GM19468 (cell line): ENCODE results near the gene C5orf34.
"Not testable (repeated sequence)": the region's sequence is repeated elsewhere in the genome, so short reads cannot be mapped to it uniquely, and the experiment has no call there.

Experiments used
- ATAC-seq: cut with Tn5 transposase; IDR thresholded peaks from one replicate; pipeline ENCODE4 v1.9.1; 2021; ENCODE audit warnings: mild to moderate bottlenecking, moderate library complexity, moderate number of reproducible peaks; ENCODE audit not compliant: unreplicated experiment; ENCODE audit errors: extremely low read depth

C5orf34 gene

DNA sequence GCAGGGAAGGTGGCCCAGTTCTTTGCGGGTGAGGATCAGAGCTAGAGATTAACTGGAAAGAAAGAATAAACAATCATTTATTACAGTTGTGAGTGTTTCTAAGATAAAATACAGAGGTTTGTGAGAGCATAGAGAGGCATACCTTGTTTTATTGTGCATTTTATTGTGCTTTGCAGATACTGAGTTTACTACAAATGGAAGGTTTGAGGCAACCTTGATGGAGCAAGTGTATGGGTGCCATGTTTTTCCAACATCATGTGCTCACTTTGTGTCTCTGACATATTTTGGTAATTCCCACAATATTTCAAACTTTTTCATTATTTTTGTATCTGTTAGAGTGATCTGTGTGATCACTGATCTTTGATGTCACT lies 715 bp upstream of the C5orf34 start:
- ATAC-seq = no peak

DNA sequence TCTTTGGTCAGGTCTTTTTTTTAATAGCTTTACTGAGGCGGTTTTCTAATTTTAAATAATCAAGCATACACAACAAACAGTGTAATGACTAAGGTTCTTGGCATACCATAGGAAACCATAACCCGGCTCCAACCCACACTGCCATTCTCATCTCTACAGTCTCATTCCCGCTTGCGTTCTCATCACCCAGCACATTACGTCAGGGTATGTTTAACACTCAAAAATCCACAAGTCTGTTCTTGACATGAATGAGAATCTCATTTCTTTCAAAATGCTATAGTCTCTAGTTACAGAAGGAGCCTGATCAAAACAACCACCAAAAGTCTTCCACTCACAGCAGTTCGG lies 505 bp downstream of the C5orf34 start:
- ATAC-seq = no peak

DNA sequence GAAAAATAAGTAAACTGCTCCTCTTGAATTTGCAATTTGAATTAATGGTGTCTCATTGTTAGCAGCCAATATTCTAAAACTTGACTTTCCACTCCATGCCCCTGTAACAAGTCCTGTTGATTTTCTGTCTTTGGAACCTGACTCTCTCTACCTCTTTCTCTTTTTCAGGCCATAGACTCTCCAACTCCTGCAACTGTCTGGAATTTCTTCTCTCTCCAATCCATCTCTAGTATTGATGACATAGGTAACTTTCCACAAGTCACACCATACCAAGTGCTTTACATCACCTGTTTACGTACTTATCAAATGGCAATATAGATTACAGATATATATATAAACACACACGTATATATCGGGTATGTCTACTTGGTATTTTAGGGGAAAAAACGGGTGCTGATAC lies 923 bp downstream of the C5orf34 start:
- ATAC-seq = no peak

GRCh38 chr5:43511062-43511461 lies 3.9 kb downstream of the C5orf34 start:
- ATAC-seq = not testable (repeated sequence)

DNA sequence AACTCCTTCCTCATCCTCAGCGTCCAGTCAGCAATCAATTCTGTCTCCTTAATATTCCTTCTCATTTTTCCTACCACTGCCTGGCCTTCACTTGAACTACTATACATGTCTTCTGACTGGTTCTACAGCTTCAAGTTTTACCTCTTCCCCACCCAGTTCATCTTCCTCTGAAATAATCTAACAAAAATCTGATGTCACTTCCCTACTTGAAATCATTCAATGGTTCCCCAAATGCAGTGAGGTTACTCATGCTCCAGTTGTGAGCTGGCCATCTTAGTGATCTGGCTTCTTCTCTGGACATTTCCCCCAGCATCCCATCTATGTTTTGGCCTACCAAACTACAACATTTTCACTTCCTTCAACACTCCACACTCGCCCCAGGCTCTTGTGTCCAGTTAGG lies 16.4 kb downstream of the C5orf34 start:
- ATAC-seq = no peak

GRCh38 chr5:43497311-43498104 lies 17.4 kb downstream of the C5orf34 start:
- ATAC-seq = no peak

DNA sequence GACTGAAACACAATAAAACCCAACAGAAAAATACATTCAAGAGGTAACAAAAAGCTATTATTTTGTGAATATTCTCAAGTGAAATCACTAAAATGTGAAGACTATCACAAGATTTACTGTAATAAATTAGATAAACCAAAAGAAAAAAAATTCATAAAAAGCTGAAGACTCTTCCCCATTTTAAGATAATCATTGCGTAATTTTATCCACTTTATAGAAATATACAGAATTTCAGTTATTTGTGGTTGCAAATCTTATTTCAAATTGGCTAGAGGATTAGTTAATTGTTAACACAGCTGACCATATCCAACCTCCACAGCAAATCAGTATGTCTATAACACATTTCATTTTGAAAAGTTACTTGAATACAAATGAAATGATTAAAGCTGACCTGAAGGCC lies 23.6 kb downstream of the C5orf34 start:
- ATAC-seq = no peak

DNA sequence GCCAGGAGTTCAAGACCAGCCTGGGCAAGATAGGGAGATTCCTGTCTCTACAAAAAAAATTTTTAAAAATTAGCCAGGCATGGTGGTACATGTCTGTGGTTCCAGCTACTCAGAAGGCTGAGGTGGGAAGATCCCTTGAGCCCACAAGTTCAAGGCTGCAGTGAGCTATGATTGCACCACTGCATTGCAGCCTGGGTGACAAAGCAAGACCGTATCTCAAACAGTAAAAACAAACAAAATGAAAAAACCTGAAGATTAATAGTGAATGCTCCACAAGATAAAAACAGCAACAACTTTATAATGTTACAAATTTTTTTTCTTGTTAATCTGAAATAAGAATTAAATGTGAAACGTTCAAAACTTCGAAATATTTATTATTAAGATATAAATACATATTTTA lies 28.6 kb downstream of the C5orf34 start:
- ATAC-seq = no peak

- no peak for ATAC-seq
Observed at GRCh38 chr5:43485406-43485805, 29.5 kb downstream of the C5orf34 start.

DNA sequence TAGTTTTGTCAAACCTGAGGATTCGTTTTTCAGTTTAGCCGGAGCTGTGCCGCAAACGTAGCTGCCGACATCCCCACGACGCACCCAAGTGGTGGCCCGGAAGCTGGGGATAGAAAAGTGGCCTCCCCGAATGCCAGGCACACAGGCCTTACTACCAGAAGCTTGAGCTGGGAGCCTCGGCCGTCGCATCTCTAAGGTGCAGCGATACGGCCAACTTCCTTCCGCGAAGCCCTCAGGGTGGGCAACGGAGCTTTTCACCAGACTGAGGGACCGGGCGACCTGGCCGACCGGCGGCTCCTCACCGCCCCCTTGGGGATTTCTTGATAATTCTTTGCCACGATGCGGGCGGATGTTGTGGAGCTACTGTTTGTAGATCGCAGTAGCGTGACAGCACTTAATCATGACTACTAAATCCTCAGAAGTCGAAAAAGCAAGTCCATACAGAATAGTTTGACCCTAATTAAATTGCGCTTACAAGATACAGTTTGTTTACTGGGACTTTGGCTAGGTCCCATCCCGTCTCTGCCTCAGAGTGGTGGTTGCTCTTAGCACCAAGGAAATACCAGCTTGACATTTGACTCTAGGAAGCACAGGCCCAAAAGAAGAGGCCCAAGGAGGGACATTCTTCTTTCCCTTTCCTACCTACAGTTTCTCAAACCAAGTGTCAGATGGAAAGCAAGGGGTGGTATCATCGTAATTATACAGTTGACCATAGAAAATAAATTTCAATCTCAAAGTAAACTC lies 30.7 kb downstream of the C5orf34 start:
- peak; percentile 85 for ATAC-seq

- peak; percentile 74 for ATAC-seq
Observed at GRCh38 chr5:43483298-43484105, 31.4 kb downstream of the C5orf34 start, which contains the start of gene TMEM267. TMEM267 (minus strand) TSS chr5:43483865; CDS start chr5:43453969, 29,896 bp downstream.

- ATAC-seq = no peak
Observed at GRCh38 chr5:43482490-43483297, 32.3 kb downstream of the C5orf34 start.

GRCh38 chr5:43469671-43470391 lies 45.1 kb downstream of the C5orf34 start:
- ATAC-seq = no peak

DNA sequence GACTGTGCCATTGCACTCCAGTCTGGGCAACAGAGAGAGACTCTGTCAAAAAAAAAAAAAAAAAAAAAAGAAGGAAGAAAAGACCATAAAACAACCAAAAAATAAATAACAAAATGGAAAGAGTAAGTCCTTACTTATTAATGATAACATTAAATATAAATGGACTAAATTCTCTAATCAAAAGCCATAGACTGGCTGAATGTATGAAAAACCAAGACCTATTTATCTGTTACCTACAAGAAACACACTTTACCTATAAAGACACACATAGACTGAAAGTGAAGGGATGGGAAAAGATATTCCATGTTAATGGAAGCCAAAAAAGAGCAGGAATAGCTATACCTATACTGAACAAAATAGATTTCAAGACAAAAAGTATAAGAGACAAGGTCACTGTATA lies 47.8 kb downstream of the C5orf34 start:
- ATAC-seq = no peak

DNA sequence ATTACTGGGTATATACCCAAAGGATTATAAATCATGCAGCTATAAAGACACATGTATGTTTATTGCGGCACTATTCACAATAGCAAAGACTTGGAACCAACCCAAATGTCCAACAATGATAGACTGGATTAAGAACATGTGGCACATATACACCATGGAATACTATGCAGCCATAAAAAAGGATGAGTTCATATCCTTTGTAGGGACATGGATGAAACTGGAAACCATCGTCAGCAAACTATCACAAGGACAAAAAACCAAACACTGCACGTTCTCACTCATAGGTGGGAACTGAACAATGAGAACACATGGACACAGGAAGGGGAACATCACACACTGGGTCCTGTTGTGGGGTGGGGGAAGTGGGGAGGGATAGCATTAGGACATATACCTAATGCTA lies 49.5 kb downstream of the C5orf34 start:
- not testable (repeated sequence) for ATAC-seq

DNA sequence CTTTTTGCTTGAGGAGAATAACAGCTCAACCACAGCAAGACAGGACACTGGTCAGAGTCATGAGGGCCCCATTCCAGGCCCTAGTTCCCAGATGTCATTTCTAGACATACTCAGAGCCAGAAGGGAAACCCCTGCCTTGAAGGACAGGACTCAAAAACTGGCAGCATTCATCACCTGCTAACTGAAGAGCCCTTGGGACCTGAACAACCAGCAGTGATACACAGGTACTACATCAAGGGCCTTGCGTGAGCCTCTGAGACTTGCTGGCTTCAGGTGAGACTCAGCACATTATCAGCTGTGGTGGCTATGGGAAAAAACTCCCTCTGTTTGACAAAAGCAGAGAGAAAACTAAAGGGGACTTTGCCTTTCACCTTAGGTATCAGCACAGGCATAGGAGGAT lies 53.9 kb downstream of the C5orf34 start:
- ATAC-seq = no peak

- ATAC-seq = no peak
Observed at GRCh38 chr5:43456556-43456955, 58.4 kb downstream of the C5orf34 start.

GRCh38 chr5:43441575-43441974 lies 73.4 kb downstream of the C5orf34 start:
- ATAC-seq = not testable (repeated sequence)

- ATAC-seq = no peak
Observed at GRCh38 chr5:43437062-43437660, 77.8 kb downstream of the C5orf34 start.
